ENCODE results near the gene BAMBI.
"Not testable (repeated sequence)": the region's sequence is repeated elsewhere in the genome, so short reads cannot be mapped to it uniquely, and the experiment has no call there.

The BAMBI gene

GRCh38 chr10:28676968-28677887, at the start of gene BAMBI:
BAMBI (plus strand) TSS chr10:28677521; CDS start chr10:28677898, 377 bp downstream.
- no peak for FAIRE-seq
- peak; percentile 81 for DNase-seq (ENCODE audit: insufficient read length, low spot score)
- peak; percentile 98 for TF ChIP-seq POLR2A (IDR thresholded peaks at IDR 0.05; ENCODE audit: low read depth, low read length)

- FAIRE-seq (no peak), DNase-seq (ENCODE audit: insufficient read length, low spot score) (peak; percentile 58)
- TF ChIP-seq POLR2A (IDR thresholded peaks at IDR 0.05; ENCODE audit: low read depth, low read length) = no peak
Observed at GRCh38 chr10:28628184-28628893, 49.0 kb upstream of the BAMBI start.

GRCh38 chr10:28631896-28632583, 45.3 kb upstream of the BAMBI start:
- no peak for TF ChIP-seq POLR2A (IDR thresholded peaks at IDR 0.05; ENCODE audit: low read depth, low read length)
- no peak for DNase-seq (ENCODE audit: insufficient read length, low spot score)
- no peak for FAIRE-seq

GRCh38 chr10:28632584-28632945, 44.8 kb upstream of the BAMBI start:
- TF ChIP-seq POLR2A (IDR thresholded peaks at IDR 0.05; ENCODE audit: low read depth, low read length) = no peak
- no peak for DNase-seq (ENCODE audit: insufficient read length, low spot score)
- no peak for FAIRE-seq

GRCh38 chr10:28633750-28634149, 43.6 kb upstream of the BAMBI start:
- no peak for FAIRE-seq
- no peak for TF ChIP-seq POLR2A (IDR thresholded peaks at IDR 0.05; ENCODE audit: low read depth, low read length)
- peak; percentile 40 for DNase-seq (ENCODE audit: insufficient read length, low spot score)

GRCh38 chr10:28637346-28637745, 40.0 kb upstream of the BAMBI start:
- FAIRE-seq = no peak
- no peak for DNase-seq (ENCODE audit: insufficient read length, low spot score)
- TF ChIP-seq POLR2A (IDR thresholded peaks at IDR 0.05; ENCODE audit: low read depth, low read length) = no peak

GRCh38 chr10:28638392-28638791, 38.9 kb upstream of the BAMBI start:
- FAIRE-seq = no peak
- DNase-seq (ENCODE audit: insufficient read length, low spot score) = no peak
- TF ChIP-seq POLR2A (IDR thresholded peaks at IDR 0.05; ENCODE audit: low read depth, low read length) = no peak

GRCh38 chr10:28640551-28640950, 36.8 kb upstream of the BAMBI start:
- TF ChIP-seq POLR2A (IDR thresholded peaks at IDR 0.05; ENCODE audit: low read depth, low read length) = no peak
- no peak for FAIRE-seq
- no peak for DNase-seq (ENCODE audit: insufficient read length, low spot score)

GRCh38 chr10:28644647-28645046, 32.7 kb upstream of the BAMBI start:
- FAIRE-seq (no peak), DNase-seq (ENCODE audit: insufficient read length, low spot score) (no peak)
- no peak for TF ChIP-seq POLR2A (IDR thresholded peaks at IDR 0.05; ENCODE audit: low read depth, low read length)

- FAIRE-seq = no peak
- no peak for TF ChIP-seq POLR2A (IDR thresholded peaks at IDR 0.05; ENCODE audit: low read depth, low read length)
- DNase-seq (ENCODE audit: insufficient read length, low spot score) = no peak
Observed at GRCh38 chr10:28652106-28652505, 25.2 kb upstream of the BAMBI start.

- FAIRE-seq (no peak), DNase-seq (ENCODE audit: insufficient read length, low spot score) (no peak)
- TF ChIP-seq POLR2A (IDR thresholded peaks at IDR 0.05; ENCODE audit: low read depth, low read length) = no peak
Observed at GRCh38 chr10:28652703-28653102, 24.6 kb upstream of the BAMBI start.

GRCh38 chr10:28658824-28659223, 18.5 kb upstream of the BAMBI start:
- not testable (repeated sequence) for DNase-seq (ENCODE audit: insufficient read length, low spot score); FAIRE-seq

- DNase-seq (ENCODE audit: insufficient read length, low spot score) = peak; percentile 53
- peak; percentile 20 for FAIRE-seq
- no peak for TF ChIP-seq POLR2A (IDR thresholded peaks at IDR 0.05; ENCODE audit: low read depth, low read length)
Observed at GRCh38 chr10:28661035-28661434, 16.3 kb upstream of the BAMBI start.

Measured in H54 (cell line).